ENCODE data around the gene CEP131.

Gene CEP131

DNA sequence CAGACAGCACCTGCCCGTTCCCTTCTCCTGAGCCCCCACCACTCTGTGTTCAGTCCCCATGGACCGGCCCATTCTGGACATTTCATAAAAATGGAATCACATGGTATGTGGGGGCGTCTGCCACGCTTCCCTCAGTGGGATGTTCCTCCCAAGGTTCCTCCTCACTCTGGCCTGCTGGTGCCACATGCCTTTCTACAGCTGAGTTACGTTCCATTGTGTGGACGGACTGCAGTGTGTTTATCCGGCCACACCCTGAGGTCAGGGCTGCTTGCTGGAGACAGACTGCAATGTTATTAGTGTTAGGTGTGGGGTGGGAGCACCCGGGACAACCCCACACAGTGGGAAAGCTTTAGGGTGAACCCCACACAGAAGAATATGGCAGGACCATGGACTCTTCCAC lies 50.8 kb downstream of the CEP131 start:
- no peak for DNase-seq (ENCODE audit: low spot score)
- TF ChIP-seq, protein P1, sequence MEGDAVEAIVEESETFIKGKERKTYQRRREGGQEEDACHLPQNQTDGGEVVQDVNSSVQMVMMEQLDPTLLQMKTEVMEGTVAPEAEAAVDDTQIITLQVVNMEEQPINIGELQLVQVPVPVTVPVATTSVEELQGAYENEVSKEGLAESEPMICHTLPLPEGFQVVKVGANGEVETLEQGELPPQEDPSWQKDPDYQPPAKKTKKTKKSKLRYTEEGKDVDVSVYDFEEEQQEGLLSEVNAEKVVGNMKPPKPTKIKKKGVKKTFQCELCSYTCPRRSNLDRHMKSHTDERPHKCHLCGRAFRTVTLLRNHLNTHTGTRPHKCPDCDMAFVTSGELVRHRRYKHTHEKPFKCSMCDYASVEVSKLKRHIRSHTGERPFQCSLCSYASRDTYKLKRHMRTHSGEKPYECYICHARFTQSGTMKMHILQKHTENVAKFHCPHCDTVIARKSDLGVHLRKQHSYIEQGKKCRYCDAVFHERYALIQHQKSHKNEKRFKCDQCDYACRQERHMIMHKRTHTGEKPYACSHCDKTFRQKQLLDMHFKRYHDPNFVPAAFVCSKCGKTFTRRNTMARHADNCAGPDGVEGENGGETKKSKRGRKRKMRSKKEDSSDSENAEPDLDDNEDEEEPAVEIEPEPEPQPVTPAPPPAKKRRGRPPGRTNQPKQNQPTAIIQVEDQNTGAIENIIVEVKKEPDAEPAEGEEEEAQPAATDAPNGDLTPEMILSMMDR (IDR thresholded peaks at IDR 0.05; ENCODE audit: borderline replicate concordance, control extremely low read depth, extremely low read depth, insufficient read depth, missing control alignments), result no peak
- in situ Hi-C loops (cut with MboI; ENCODE audit: low sequenced_read_pairs, unreplicated experiment), result no loop called here

- TF ChIP-seq, protein P1 (IDR thresholded peaks at IDR 0.05; ENCODE audit: borderline replicate concordance, control extremely low read depth, extremely low read depth, insufficient read depth, missing control alignments), result no peak
- in situ Hi-C loops (cut with MboI; ENCODE audit: low sequenced_read_pairs, unreplicated experiment), result no loop called here
- no peak for DNase-seq (ENCODE audit: low spot score)
Observed at GRCh38 chr17:81170727-81171494, 51.9 kb downstream of the CEP131 start.

GRCh38 chr17:81169870-81170309 lies 52.9 kb downstream of the CEP131 start:
- TF ChIP-seq, protein P1 (IDR thresholded peaks at IDR 0.05; ENCODE audit: borderline replicate concordance, control extremely low read depth, extremely low read depth, insufficient read depth, missing control alignments), result no peak
- no peak for DNase-seq (ENCODE audit: low spot score)
- in situ Hi-C loops (cut with MboI; ENCODE audit: low sequenced_read_pairs, unreplicated experiment), result no loop called here

DNA sequence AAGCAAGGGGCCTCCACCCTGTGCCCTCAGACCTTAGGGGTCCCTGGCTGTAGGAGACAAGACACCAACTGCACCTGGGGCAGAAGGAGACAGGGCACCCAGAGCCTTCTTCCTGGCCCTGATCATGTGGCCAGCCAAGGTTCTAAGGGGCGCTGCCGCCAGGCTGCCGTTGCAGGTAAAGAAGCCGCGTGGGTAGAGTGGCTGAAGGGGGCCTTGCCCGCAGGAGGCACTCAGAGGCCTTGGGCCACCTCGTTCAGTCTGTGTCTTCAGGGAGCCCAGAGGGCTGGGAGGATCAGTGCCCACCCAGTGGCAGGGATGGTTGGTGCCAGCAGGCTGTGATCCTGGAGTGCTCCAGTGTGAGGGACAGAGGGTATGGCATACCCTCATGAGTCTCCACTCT lies 55.1 kb downstream of the CEP131 start:
- in situ Hi-C loops (cut with MboI; ENCODE audit: low sequenced_read_pairs, unreplicated experiment), result no loop called here
- DNase-seq (ENCODE audit: low spot score), result no peak
- TF ChIP-seq, protein P1 (IDR thresholded peaks at IDR 0.05; ENCODE audit: borderline replicate concordance, control extremely low read depth, extremely low read depth, insufficient read depth, missing control alignments), result no peak

GRCh38 chr17:81167194-81167524 lies 55.6 kb downstream of the CEP131 start:
- no peak for DNase-seq (ENCODE audit: low spot score)
- TF ChIP-seq, protein P1 (IDR thresholded peaks at IDR 0.05; ENCODE audit: borderline replicate concordance, control extremely low read depth, extremely low read depth, insufficient read depth, missing control alignments), result no peak
- in situ Hi-C loops (cut with MboI; ENCODE audit: low sequenced_read_pairs, unreplicated experiment), result no loop called here

GRCh38 chr17:81166033-81166492 lies 56.7 kb downstream of the CEP131 start, which contains the start of gene AATK:
TSS of gene AATK (minus strand) at chr17:81166221. CDS start at chr17:81165992, 229 bp downstream.
- in situ Hi-C loops (cut with MboI; ENCODE audit: low sequenced_read_pairs, unreplicated experiment), result no loop called here
- DNase-seq (ENCODE audit: low spot score), result no peak
- TF ChIP-seq, protein P1 (IDR thresholded peaks at IDR 0.05; ENCODE audit: borderline replicate concordance, control extremely low read depth, extremely low read depth, insufficient read depth, missing control alignments), result no peak

All from GM13976 (cell line).